K562 (cell line): Measurements from ENCODE around the gene HPRT1. TPM values are rescaled to one million over a fixed set of nuclear protein-coding genes. Genes with fewer than 3 reads are reported as not detected.
A peak's percentile ranks its signal among the peaks of the same experiment; 100 is the strongest.

Source experiments
- ATAC-seq: fragments of 200-7000 bp; cut with Tn5 transposase; 3 replicates; pipeline ENCODE4 v1.9.1; 2020; ENCODE audit warnings: moderate library complexity
- BruUV-seq: library from RNA; stranded (reverse); fragments of 400-500 nt; replicated peaks from 2 replicates; lab custom pipeline; 2021; lab: Mats Ljungman, UMichigan
- CTCF ChIA-PET: fragments of 300-600 bp; formaldehyde crosslinking; extraction: SDS; loops from one replicate; lab custom pipeline; 2021; ENCODE audit warnings: low intra/inter-chr PET ratio; lab: Yijun Ruan, JAX
- POLR2A ChIA-PET: fragments of 300-600, 350-650 bp; sonication (Branson Sonifier 250); formaldehyde crosslinking; extraction: SDS; loops from one replicate; lab custom pipeline; 2021; ENCODE audit warnings: antibody characterized with exemption, inconsistent platforms; lab: Yijun Ruan, JAX
- DNase-seq, 4 experiments: peaks; one replicate each; pipeline versions ENCODE4 v3.0.0 to v3.0.0-alpha.2; 2011 to 2018; ENCODE audit warnings: low spot score in 3 of 4, mixed read lengths in 3 of 4; ENCODE audit errors: extremely low read depth in 1 of 4
- FAIRE-seq: peaks from 2 replicates; lab custom pipeline; 2011; peaks lifted over from hg19 to GRCh38; lab: Jason Lieb, UNC
- H2AFZ ChIP-seq: 2 replicates; pipeline ENCODE4 v1.6.0; 2011; ENCODE audit warnings: low read depth, low read length, control low read depth, inconsistent platforms
- H3K27ac ChIP-seq: fragments of 200-600 bp; 3 replicates; pipeline ENCODE4 v1.8.0; 2011; ENCODE audit warnings: low read depth, mild to moderate bottlenecking, control low read depth, inconsistent platforms, low read length, moderate library complexity, mixed read lengths; ENCODE audit errors: extremely low read depth
- H3K27me3 ChIP-seq, 2 experiments: fragments of 300-600 bp in 1 of 2; 2 replicates in 1 of 2; 3 replicates in 1 of 2; pipeline versions ENCODE4 v1.6.0 to v1.8.0; 2011; ENCODE audit warnings: inconsistent platforms in 2 of 2, low read length in 2 of 2, mild to moderate bottlenecking in 1 of 2, mixed read lengths in 1 of 2, moderate library complexity in 1 of 2; ENCODE audit not compliant: control insufficient read depth in 2 of 2, insufficient read depth in 2 of 2
- H3K36me3 ChIP-seq: fragments of 300-600 bp; 3 replicates; pipeline ENCODE4 v1.8.0; 2011; ENCODE audit warnings: mild to moderate bottlenecking, low read length, inconsistent platforms; ENCODE audit not compliant: control insufficient read depth, insufficient read depth
- H3K4me1 ChIP-seq, 2 experiments: fragments of 200-600 bp in 1 of 2; replicated peaks in 1 of 2; 2 replicates in 1 of 2; 3 replicates in 1 of 2; pipeline versions ENCODE4 v1.5.1 to v1.8.0; 2011; ENCODE audit warnings: inconsistent platforms in 2 of 2, low read length in 2 of 2, mild to moderate bottlenecking in 1 of 2, mixed read lengths in 1 of 2, moderate library complexity in 1 of 2; ENCODE audit not compliant: control insufficient read depth in 2 of 2, insufficient read depth in 2 of 2
- H3K4me2 ChIP-seq: 2 replicates; pipeline ENCODE4 v1.6.1; 2011; ENCODE audit warnings: low read length, control low read depth, inconsistent platforms, mixed read lengths; ENCODE audit not compliant: insufficient read depth
- H3K4me3 ChIP-seq: fragments of 200-600 bp; sonication (generic), shearing (Covaris generic); 2 replicates; pipeline ENCODE4 v1.5.1; 2016; ENCODE audit warnings: control low read depth, inconsistent platforms
- H3K79me2 ChIP-seq: fragments of 200-600 bp; 3 replicates; pipeline ENCODE4 v1.8.0; 2011; ENCODE audit warnings: low read length, inconsistent platforms; ENCODE audit not compliant: control insufficient read depth, insufficient read depth
- H3K9ac ChIP-seq, 2 experiments: 2 replicates each; pipeline versions ENCODE4 v1.6.0 to v1.6.1; 2011; ENCODE audit warnings: low read depth in 2 of 2, low read length in 2 of 2, control low read depth in 1 of 2, inconsistent platforms in 1 of 2, mild to moderate bottlenecking in 1 of 2, mixed read lengths in 1 of 2; ENCODE audit not compliant: insufficient read depth in 1 of 2
- H3K9me1 ChIP-seq: one replicate; pipeline ENCODE4 v1.6.0; 2011; ENCODE audit warnings: inconsistent platforms, mild to moderate bottlenecking, low read length, moderate library complexity; ENCODE audit not compliant: control insufficient read depth, insufficient read depth
- H3K9me3 ChIP-seq: replicated peaks from 2 replicates; pipeline ENCODE4 v1.5.1; 2011; ENCODE audit warnings: low read depth, low read length, inconsistent platforms; ENCODE audit not compliant: control insufficient read depth, insufficient read depth
- H4K20me1 ChIP-seq: replicated peaks from 2 replicates; pipeline ENCODE4 v1.6.1; 2011; ENCODE audit warnings: low read length, inconsistent platforms, mixed read lengths; ENCODE audit not compliant: control insufficient read depth, insufficient read depth
- CTCF ChIP-seq, 3 experiments: IDR thresholded peaks in 2 of 3; conservative IDR thresholded peaks in 1 of 3; 2 replicates each; pipeline ENCODE4 v1.5.1; 2011 to 2012; ENCODE audit warnings: low read length in 3 of 3, mild to moderate bottlenecking in 3 of 3, control low read depth in 2 of 3, improper control_type of control experiment in 1 of 3, inconsistent platforms in 1 of 3, low read depth in 1 of 3, mixed read lengths in 1 of 3, moderate library complexity in 1 of 3; ENCODE audit not compliant: insufficient read depth in 2 of 3
- HMBOX1 ChIP-seq: sonication (generic); IDR thresholded peaks from 2 replicates; pipeline ENCODE4 v1.6.1; 2016
- MAFK ChIP-seq: IDR thresholded peaks from 2 replicates; pipeline ENCODE4 v1.6.1; 2011; ENCODE audit warnings: low read length, improper control_type of control experiment
- PTRF ChIP-seq: fragments of 450-650 bp; IDR thresholded peaks from 2 replicates; pipeline ENCODE4 v1.6.1; 2016; ENCODE audit warnings: mild to moderate bottlenecking, missing genetic modification characterization, missing compliant biosample characterization
- RAD21 ChIP-seq, 2 experiments: fragments of 250-450 bp in 1 of 2; fragments of 450-650 bp in 1 of 2; sonication (Bioruptor Pico) in 1 of 2; formaldehyde crosslinking in 1 of 2; IDR thresholded peaks in 1 of 2; conservative IDR thresholded peaks in 1 of 2; 2 replicates each; pipeline versions ENCODE4 v1.4.0 to v1.8.0; 2020 to 2022; ENCODE audit warnings: mild to moderate bottlenecking in 2 of 2, moderate library complexity in 1 of 2
- ZNF263 ChIP-seq: sonication (generic); formaldehyde crosslinking; IDR thresholded peaks from 2 replicates; pipeline ENCODE4 v1.8.0; 2022; ENCODE audit warnings: mild to moderate bottlenecking, missing genetic modification reagents, borderline replicate concordance
- WGBS: fragments of 100-300 bp; shearing (Covaris generic); methylation state at CpG from one replicate; pipeline ENCODE4 v1.1.6; 2016; ENCODE audit warnings: low coverage, mixed read lengths; ENCODE audit not compliant: insufficient coverage; ENCODE audit errors: missing lambda C conversion rate; 5-methylcytosine and 5-hydroxymethylcytosine counted together
- in situ Hi-C: fragments of 300-500 bp; cut with MboI; formaldehyde crosslinking; loops from 4 replicates; pipeline ENCODE4 v1.15.0; 2018; ENCODE audit warnings: inconsistent platforms, mixed read lengths
- intact Hi-C: fragments of 100-400 bp; cut with micrococcal nuclease; formaldehyde crosslinking; loops from 2 replicates; pipeline ENCODE4 v1.14.2; 2022
- polyA plus RNA-seq, 8 experiments: library from polyadenylated mRNA; depleted of rRNA in 4 of 8; stranded (reverse) in 5 of 8; unstranded in 3 of 8; fragments of >200 nt; fragmentation: Nextera tagmentation in 2 of 8; fragmentation: Illumina TruSeq in 1 of 8; extraction: Ambion mirVana in 2 of 8; extraction: Trizol in 1 of 8; gene quantifications; 2 replicates each; pipeline versions ENCODE4 v1.2.1 to v1.2.3, GENCODE V29; 2011 to 2014; ENCODE audit warnings: inconsistent platforms in 1 of 8, missing spikeins in 1 of 8
- total RNA-seq, 7 experiments: library from RNA; depleted of rRNA in 6 of 7; stranded (reverse); fragments of >200 nt in 6 of 7; fragmentation: Illumina TruSeq in 2 of 7; extraction: Trizol in 2 of 7; gene quantifications; 2 replicates each; pipeline versions ENCODE4 v1.2.1 to v1.2.3, GENCODE V29; 2011 to 2021; ENCODE audit warnings: low replicate concordance in 1 of 7
- TF ChIP-seq, protein P1 (sequence below): sonication (generic); formaldehyde crosslinking; IDR thresholded peaks from 2 replicates; pipeline ENCODE4 v1.8.0; 2022; ENCODE audit warnings: mild to moderate bottlenecking, missing genetic modification reagents

HPRT1 gene
- total and polyA plus RNA-seq, 9 of the 15 experiments (the other 6 are each of a cell fraction or from before 2014, with no cell fraction given) = 24.4 to 158 (median 104) TPM

GRCh38 chrX:134460862-134461220 lies 876 bp downstream of the HPRT1 start (continued):
- TF ChIP-seq, protein P1, sequence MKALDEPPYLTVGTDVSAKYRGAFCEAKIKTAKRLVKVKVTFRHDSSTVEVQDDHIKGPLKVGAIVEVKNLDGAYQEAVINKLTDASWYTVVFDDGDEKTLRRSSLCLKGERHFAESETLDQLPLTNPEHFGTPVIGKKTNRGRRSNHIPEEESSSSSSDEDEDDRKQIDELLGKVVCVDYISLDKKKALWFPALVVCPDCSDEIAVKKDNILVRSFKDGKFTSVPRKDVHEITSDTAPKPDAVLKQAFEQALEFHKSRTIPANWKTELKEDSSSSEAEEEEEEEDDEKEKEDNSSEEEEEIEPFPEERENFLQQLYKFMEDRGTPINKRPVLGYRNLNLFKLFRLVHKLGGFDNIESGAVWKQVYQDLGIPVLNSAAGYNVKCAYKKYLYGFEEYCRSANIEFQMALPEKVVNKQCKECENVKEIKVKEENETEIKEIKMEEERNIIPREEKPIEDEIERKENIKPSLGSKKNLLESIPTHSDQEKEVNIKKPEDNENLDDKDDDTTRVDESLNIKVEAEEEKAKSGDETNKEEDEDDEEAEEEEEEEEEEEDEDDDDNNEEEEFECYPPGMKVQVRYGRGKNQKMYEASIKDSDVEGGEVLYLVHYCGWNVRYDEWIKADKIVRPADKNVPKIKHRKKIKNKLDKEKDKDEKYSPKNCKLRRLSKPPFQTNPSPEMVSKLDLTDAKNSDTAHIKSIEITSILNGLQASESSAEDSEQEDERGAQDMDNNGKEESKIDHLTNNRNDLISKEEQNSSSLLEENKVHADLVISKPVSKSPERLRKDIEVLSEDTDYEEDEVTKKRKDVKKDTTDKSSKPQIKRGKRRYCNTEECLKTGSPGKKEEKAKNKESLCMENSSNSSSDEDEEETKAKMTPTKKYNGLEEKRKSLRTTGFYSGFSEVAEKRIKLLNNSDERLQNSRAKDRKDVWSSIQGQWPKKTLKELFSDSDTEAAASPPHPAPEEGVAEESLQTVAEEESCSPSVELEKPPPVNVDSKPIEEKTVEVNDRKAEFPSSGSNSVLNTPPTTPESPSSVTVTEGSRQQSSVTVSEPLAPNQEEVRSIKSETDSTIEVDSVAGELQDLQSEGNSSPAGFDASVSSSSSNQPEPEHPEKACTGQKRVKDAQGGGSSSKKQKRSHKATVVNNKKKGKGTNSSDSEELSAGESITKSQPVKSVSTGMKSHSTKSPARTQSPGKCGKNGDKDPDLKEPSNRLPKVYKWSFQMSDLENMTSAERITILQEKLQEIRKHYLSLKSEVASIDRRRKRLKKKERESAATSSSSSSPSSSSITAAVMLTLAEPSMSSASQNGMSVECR (CRISPR knock-in tag) = no peak
- TF ChIP-seq MAFK = no peak

DNA sequence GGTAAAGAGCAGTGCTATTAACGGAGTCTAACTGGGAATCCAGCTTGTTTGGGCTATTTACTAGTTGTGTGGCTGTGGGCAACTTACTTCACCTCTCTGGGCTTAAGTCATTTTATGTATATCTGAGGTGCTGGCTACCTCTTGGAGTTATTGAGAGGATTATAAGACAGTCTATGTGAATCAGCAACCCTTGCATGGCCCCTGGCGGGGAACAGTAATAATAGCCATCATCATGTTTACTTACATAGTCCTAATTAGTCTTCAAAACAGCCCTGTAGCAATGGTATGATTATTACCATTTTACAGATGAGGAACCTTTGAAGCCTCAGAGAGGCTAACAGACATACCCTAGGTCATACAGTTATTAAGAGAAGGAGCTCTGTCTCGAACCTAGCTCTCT lies 1.5 kb downstream of the HPRT1 start:
- POLR2A ChIA-PET = interaction anchor here (0.8 kb wide), 2 partner anchors 12 to 14 kb away, joined by 3 to 4 read pairs; no protein-coding TSS in a partner anchor
- intact Hi-C loops (no loop called here), in situ Hi-C loops (no loop called here)
- no peaks in the 10 kb centered on the region for H3K9me1 ChIP-seq
- WGBS = 41% methylated on average over 3 of the region's 3 CpGs
- H3K4me3 ChIP-seq = peak overlapping the region; percentile 90
- H4K20me1 ChIP-seq = 0 out of 2 replicates have a peak, but pooled peaks cover 4% of the 10 kb centered on the region
- H3K9me3 ChIP-seq = no peaks in the 10 kb centered on the region
- ATAC-seq (no peak), FAIRE-seq (no peak), DNase-seq (peak in 1 of 4 experiments; percentile 24)
- H3K36me3 ChIP-seq = peaks cover 14% of the 10 kb centered on the region; the same call in 1 of the 3 replicates
- CTCF ChIA-PET = no interaction called here
- H3K4me2 ChIP-seq = peak overlapping the region; percentile 97
- H3K79me2 ChIP-seq = peaks cover 57% of the 10 kb centered on the region
- peak overlapping the region in 1 of 2 experiments; percentile 80; a peak in 2 of 4 replicates for H3K9ac ChIP-seq
- no TSS peak for BruUV-seq
- H3K27me3 ChIP-seq = no peaks in the 10 kb centered on the region
- peak overlapping the region; percentile 92 for H3K27ac ChIP-seq
- H2AFZ ChIP-seq = peak overlapping the region; percentile 76; the same call in 1 of the 2 replicates
- TF ChIP-seq RAD21 (CRISPR knock-in tag; conservative IDR thresholded peaks at IDR 0.05 in 1 of 2, IDR thresholded peaks at IDR 0.05 in 1 of 2) (peak in 1 of 2 experiments; percentile 19; a peak in 2 of 4 replicates), PTRF (tag) (no peak), HMBOX1 (peak; percentile 46), ZNF263 (no peak), CTCF (IDR thresholded peaks at IDR 0.05 in 2 of 3, conservative IDR thresholded peaks at IDR 0.05 in 1 of 3; ENCODE audit: insufficient read depth in 2 of 3, low read depth in 1 of 3, low read length in 3 of 3) (peak in 1 of 3 experiments; percentile 22; a peak in 1 of 6 replicates)
- H3K4me1 ChIP-seq = peaks cover 12 to 14% of the 10 kb centered on the region in 2 experiments; a peak in 4 of 5 replicates
